Measurements from ENCODE around the gene PRDM16.

PRDM16 gene

GRCh38 chr1:3116560-3116959 lies 47.6 kb downstream of the PRDM16 start:
- no peak for TF ChIP-seq OSR1 (CRISPR knock-in tag; IDR thresholded peaks at IDR 0.05)
- TF ChIP-seq POU6F1 (CRISPR knock-in tag; IDR thresholded peaks at IDR 0.05; ENCODE audit: borderline replicate concordance, low read depth), result no peak
- ATAC-seq, result no peak

GRCh38 chr1:3117879-3118278 lies 48.9 kb downstream of the PRDM16 start:
- ATAC-seq, result no peak
- TF ChIP-seq PPARA (CRISPR knock-in tag; IDR thresholded peaks at IDR 0.05; ENCODE audit: borderline replicate concordance), result no peak
- no peak for TF ChIP-seq OSR1 (CRISPR knock-in tag; IDR thresholded peaks at IDR 0.05)
- TF ChIP-seq ZNF8 (CRISPR knock-in tag; IDR thresholded peaks at IDR 0.05), result no peak
- TF ChIP-seq ZNF70 (CRISPR knock-in tag; IDR thresholded peaks at IDR 0.05), result no peak
- TF ChIP-seq CSRNP3 (CRISPR knock-in tag; IDR thresholded peaks at IDR 0.05), result no peak
- no peak for TF ChIP-seq POU6F1 (CRISPR knock-in tag; IDR thresholded peaks at IDR 0.05; ENCODE audit: borderline replicate concordance, low read depth)
- TF ChIP-seq ESRRG (CRISPR knock-in tag; IDR thresholded peaks at IDR 0.05), result no peak
- TF ChIP-seq SNAI2 (CRISPR knock-in tag; IDR thresholded peaks at IDR 0.05), result no peak
- no peak for TF ChIP-seq TOX (CRISPR knock-in tag; IDR thresholded peaks at IDR 0.05; ENCODE audit: borderline replicate concordance)
- TF ChIP-seq ISL1 (CRISPR knock-in tag; IDR thresholded peaks at IDR 0.05), result no peak
- TF ChIP-seq ARNTL (CRISPR knock-in tag; IDR thresholded peaks at IDR 0.05; ENCODE audit: borderline replicate concordance, low read depth), result no peak
- TF ChIP-seq CSDC2 (CRISPR knock-in tag; IDR thresholded peaks at IDR 0.05), result no peak
- TF ChIP-seq BACH2 (CRISPR knock-in tag; IDR thresholded peaks at IDR 0.05; ENCODE audit: borderline replicate concordance), result no peak
- no peak for TF ChIP-seq ZNF565 (CRISPR knock-in tag; conservative IDR thresholded peaks at IDR 0.05; ENCODE audit: low read depth)
- no peak for TF ChIP-seq TSHZ2 (CRISPR knock-in tag; IDR thresholded peaks at IDR 0.05)

GRCh38 chr1:3119061-3119460 lies 50.1 kb downstream of the PRDM16 start:
- TF ChIP-seq ZNF70 (CRISPR knock-in tag; IDR thresholded peaks at IDR 0.05) (no peak), OSR1 (CRISPR knock-in tag; IDR thresholded peaks at IDR 0.05) (no peak), ARNTL (CRISPR knock-in tag; IDR thresholded peaks at IDR 0.05; ENCODE audit: borderline replicate concordance, low read depth) (no peak), CSRNP3 (CRISPR knock-in tag; IDR thresholded peaks at IDR 0.05) (no peak), ZC3H10 (CRISPR knock-in tag; IDR thresholded peaks at IDR 0.05) (no peak), GLIS3 (CRISPR knock-in tag; IDR thresholded peaks at IDR 0.05) (no peak), ZFP3 (CRISPR knock-in tag; IDR thresholded peaks at IDR 0.05) (no peak), BACH2 (CRISPR knock-in tag; IDR thresholded peaks at IDR 0.05; ENCODE audit: borderline replicate concordance) (no peak), CSDC2 (CRISPR knock-in tag; IDR thresholded peaks at IDR 0.05) (no peak), ZNF565 (CRISPR knock-in tag; conservative IDR thresholded peaks at IDR 0.05; ENCODE audit: low read depth) (no peak)
- ATAC-seq, result no peak

- TF ChIP-seq PPARA (CRISPR knock-in tag; IDR thresholded peaks at IDR 0.05; ENCODE audit: borderline replicate concordance), result no peak
- ATAC-seq, result no peak
Observed at GRCh38 chr1:3119725-3120124, 50.7 kb downstream of the PRDM16 start.
